Measurements from ENCODE around the gene RER1.

RER1 gene

GRCh38 chr1:2391041-2391930 is at the start of gene RER1, which contains the start of gene MORN1:
RER1 (plus strand) TSS chr1:2391841; CDS start chr1:2395791, 3,950 bp downstream.
MORN1 (minus strand) TSS chr1:2391554; CDS start chr1:2391533, 21 bp downstream.
- peak; percentile 78 to 92 for DNase-seq

GRCh38 chr1:2342384-2343022 is 49.1 kb upstream of the RER1 start:
- DNase-seq, result no peak

GRCh38 chr1:2343023-2343935 is 48.4 kb upstream of the RER1 start:
- no peak for DNase-seq

GRCh38 chr1:2344121-2344681 is 47.4 kb upstream of the RER1 start:
- DNase-seq, result no peak

- no peak for DNase-seq
Measured at GRCh38 chr1:2344744-2345296, 46.8 kb upstream of the RER1 start.

- no peak for DNase-seq
Measured at GRCh38 chr1:2345297-2346075, 46.2 kb upstream of the RER1 start.

GRCh38 chr1:2346691-2347408 is 44.8 kb upstream of the RER1 start:
- no peak for DNase-seq

GRCh38 chr1:2347409-2347785 is 44.2 kb upstream of the RER1 start:
- no peak for DNase-seq

- DNase-seq, result no peak
Measured at GRCh38 chr1:2347896-2348295, 43.7 kb upstream of the RER1 start.

- DNase-seq, result no peak
Measured at GRCh38 chr1:2348346-2349325, 43.0 kb upstream of the RER1 start.

- DNase-seq, result no peak
Measured at GRCh38 chr1:2349806-2350205, 41.8 kb upstream of the RER1 start.

- DNase-seq, result no peak
Measured at GRCh38 chr1:2350501-2350900, 41.1 kb upstream of the RER1 start.

GRCh38 chr1:2350911-2351655 is 40.6 kb upstream of the RER1 start:
- DNase-seq, result no peak

GRCh38 chr1:2351723-2352122 is 39.9 kb upstream of the RER1 start:
- DNase-seq, result no peak

GRCh38 chr1:2352341-2352896 is 39.2 kb upstream of the RER1 start:
- no peak for DNase-seq

- no peak for DNase-seq
Measured at GRCh38 chr1:2352897-2353550, 38.6 kb upstream of the RER1 start.

- no peak for DNase-seq
Measured at GRCh38 chr1:2353551-2354438, 37.8 kb upstream of the RER1 start.
